ENCODE results near the gene SPTBN5.

The SPTBN5 gene

GRCh38 chr15:41939986-41940385 lies 46.1 kb upstream of the SPTBN5 start:
- no peak overlapping the region for H3K4me2 ChIP-seq (ENCODE audit: low read length)
- no peaks in the 10 kb centered on the region for H3K27me3 ChIP-seq (ENCODE audit: insufficient read depth, low read length)
- H3K9ac ChIP-seq (ENCODE audit: low read length), result no peak overlapping the region
- no peak overlapping the region for H2BK5ac ChIP-seq (ENCODE audit: low read depth, low read length, poor library complexity)
- H3K4me1 ChIP-seq (ENCODE audit: control insufficient read depth in 1 of 2, insufficient read depth in 2 of 2, low read length in 2 of 2), result peaks cover 19 to 24% of the 10 kb centered on the region in 2 experiments
- no peak overlapping the region for H3K27ac ChIP-seq (ENCODE audit: low read depth, low read length)
- no peak overlapping the region for H4K8ac ChIP-seq (ENCODE audit: low read depth, low read length)
- no peak overlapping the region for H2AFZ ChIP-seq (ENCODE audit: insufficient read depth, low read length, poor library complexity)
- no peak overlapping the region for H3K4me3 ChIP-seq (ENCODE audit: low read depth, low read length)
- no peak overlapping the region for H2BK12ac ChIP-seq (ENCODE audit: low read length)
- peaks cover 2% of the 10 kb centered on the region for H3K9me3 ChIP-seq (ENCODE audit: insufficient read depth, low read depth, low read length)
- peaks cover 15% of the 10 kb centered on the region for H3K79me1 ChIP-seq (ENCODE audit: low read length)
- H3K36me3 ChIP-seq (ENCODE audit: control insufficient read depth in 1 of 2, insufficient read depth in 2 of 2, low read length in 2 of 2), result peaks cover 9 to 10% of the 10 kb centered on the region in 2 experiments
- H3K79me2 ChIP-seq (ENCODE audit: control insufficient read depth, insufficient read depth, low read length, poor library complexity), result peaks cover 5% of the 10 kb centered on the region
- no peak overlapping the region for H3K18ac ChIP-seq (ENCODE audit: low read length)
- H3K14ac ChIP-seq (ENCODE audit: low read length), result no peak overlapping the region
- no peak overlapping the region for H2AK5ac ChIP-seq (ENCODE audit: low read length)
- no peak overlapping the region for H2BK120ac ChIP-seq (ENCODE audit: insufficient read depth, low read length, poor library complexity)
- no peak overlapping the region for H4K91ac ChIP-seq (ENCODE audit: low read depth, low read length)
- WGBS (ENCODE audit: extremely low coverage, insufficient coverage, insufficient read length), result no CpG with 5 or more reads among the region's 9 CpGs
- H4K12ac ChIP-seq (ENCODE audit: low read depth, low read length), result no peak overlapping the region
- DNase-seq, result no peak
- H3K23ac ChIP-seq (ENCODE audit: low read length), result no peak overlapping the region
- H3K4ac ChIP-seq (ENCODE audit: low read depth, low read length), result no peak overlapping the region

- Histone ChIP-seq H3K4ac (ENCODE audit: low read depth, low read length) (no peak overlapping the region), H2AFZ (ENCODE audit: insufficient read depth, low read length, poor library complexity) (no peak overlapping the region), H4K91ac (ENCODE audit: low read depth, low read length) (no peak overlapping the region), H3K18ac (ENCODE audit: low read length) (no peak overlapping the region), H3K9me3 (ENCODE audit: insufficient read depth, low read depth, low read length) (peaks cover 2% of the 10 kb centered on the region), H4K12ac (ENCODE audit: low read depth, low read length) (no peak overlapping the region), H3K79me2 (ENCODE audit: control insufficient read depth, insufficient read depth, low read length, poor library complexity) (peaks cover 2% of the 10 kb centered on the region), H2BK12ac (ENCODE audit: low read length) (no peak overlapping the region), H4K8ac (ENCODE audit: low read depth, low read length) (no peak overlapping the region), H2BK5ac (ENCODE audit: low read depth, low read length, poor library complexity) (no peak overlapping the region), H3K4me1 (ENCODE audit: control insufficient read depth in 1 of 2, insufficient read depth in 2 of 2, low read length in 2 of 2) (peaks cover 8 to 12% of the 10 kb centered on the region in 2 experiments), H3K36me3 (ENCODE audit: control insufficient read depth in 1 of 2, insufficient read depth in 2 of 2, low read length in 2 of 2) (peaks cover 9 to 10% of the 10 kb centered on the region in 2 experiments), H2AK5ac (ENCODE audit: low read length) (no peak overlapping the region), H3K4me2 (ENCODE audit: low read length) (no peak overlapping the region), H2BK120ac (ENCODE audit: insufficient read depth, low read length, poor library complexity) (no peak overlapping the region), H3K27me3 (ENCODE audit: insufficient read depth, low read length) (no peaks in the 10 kb centered on the region), H3K79me1 (ENCODE audit: low read length) (peaks cover 3% of the 10 kb centered on the region), H3K9ac (ENCODE audit: low read length) (no peak overlapping the region), H3K14ac (ENCODE audit: low read length) (no peak overlapping the region), H3K23ac (ENCODE audit: low read length) (no peak overlapping the region), H3K27ac (ENCODE audit: low read depth, low read length) (no peak overlapping the region), H3K4me3 (ENCODE audit: low read depth, low read length) (no peak overlapping the region)
- DNase-seq, result no peak
- WGBS (ENCODE audit: extremely low coverage, insufficient coverage, insufficient read length), result no CpG with 5 or more reads among the region's 4 CpGs
Measured at GRCh38 chr15:41937568-41937923, 43.7 kb upstream of the SPTBN5 start.

DNA sequence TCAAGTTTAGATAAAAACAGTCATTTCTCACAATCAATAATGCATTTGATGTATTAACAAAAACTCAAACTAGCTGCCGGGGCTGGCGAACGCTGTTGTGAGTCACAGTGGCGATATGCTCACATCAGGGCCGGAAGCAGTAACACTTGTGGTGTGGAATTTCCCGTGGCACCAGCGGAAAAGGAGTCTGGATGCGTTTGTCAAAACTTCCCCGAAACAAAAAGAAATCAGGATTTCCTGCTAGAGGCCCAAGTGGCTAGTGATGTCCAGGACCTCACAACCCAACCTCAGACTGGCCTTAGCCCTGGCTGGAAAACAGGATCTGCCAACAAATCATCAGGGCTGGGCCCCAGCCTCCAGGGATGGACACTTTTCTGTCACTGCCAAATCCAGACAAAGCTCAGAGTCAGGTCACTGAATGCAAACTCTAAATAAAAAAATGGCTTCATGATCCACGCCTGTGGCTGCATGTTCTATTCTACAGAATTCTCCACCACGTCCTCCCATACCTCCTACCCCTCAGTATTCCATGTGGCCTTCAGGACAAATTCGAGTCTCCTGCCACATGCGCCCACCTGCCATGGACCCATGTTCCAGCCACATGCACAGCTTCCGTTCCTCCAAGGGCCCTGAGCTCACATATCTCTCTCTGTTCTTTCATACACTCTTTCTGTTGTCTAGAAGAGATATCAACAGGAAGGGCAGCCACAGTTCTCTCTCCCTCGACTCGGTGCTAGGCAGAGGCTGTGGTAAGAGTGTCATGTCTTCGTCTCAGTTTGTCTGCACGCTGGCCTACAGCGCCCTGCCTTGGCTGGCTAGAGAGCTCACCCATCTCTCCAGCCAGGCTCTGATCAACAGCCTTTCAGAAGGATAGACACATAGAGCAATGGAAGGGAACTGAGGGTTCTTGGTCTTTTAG lies 43.1 kb upstream of the SPTBN5 start:
- peak; percentile 12 to 38 for DNase-seq
- H3K4me1 ChIP-seq (ENCODE audit: control insufficient read depth in 1 of 2, insufficient read depth in 2 of 2, low read length in 2 of 2), result peaks cover 8 to 10% of the 10 kb centered on the region in 2 experiments
- no CpG with 5 or more reads among the region's 19 CpGs for WGBS (ENCODE audit: extremely low coverage, insufficient coverage, insufficient read length)

GRCh38 chr15:41936155-41936554 lies 42.3 kb upstream of the SPTBN5 start:
- H3K14ac ChIP-seq (ENCODE audit: low read length), result no peak overlapping the region
- no CpG with 5 or more reads among the region's 3 CpGs for WGBS (ENCODE audit: extremely low coverage, insufficient coverage, insufficient read length)

More for the DNA sequence above, 43.1 kb upstream of the SPTBN5 start:
- H3K4me2 ChIP-seq (ENCODE audit: low read length), result no peak overlapping the region
- H3K79me2 ChIP-seq (ENCODE audit: control insufficient read depth, insufficient read depth, low read length, poor library complexity), result peaks cover 2% of the 10 kb centered on the region
- no peak overlapping the region for H3K14ac ChIP-seq (ENCODE audit: low read length)
- H4K12ac ChIP-seq (ENCODE audit: low read depth, low read length), result no peak overlapping the region
- H3K27ac ChIP-seq (ENCODE audit: low read depth, low read length), result no peak overlapping the region
- no peak overlapping the region for H2BK120ac ChIP-seq (ENCODE audit: insufficient read depth, low read length, poor library complexity)
- no peak overlapping the region for H3K9ac ChIP-seq (ENCODE audit: low read length)
- peaks cover 2% of the 10 kb centered on the region for H3K9me3 ChIP-seq (ENCODE audit: insufficient read depth, low read depth, low read length)
- H4K91ac ChIP-seq (ENCODE audit: low read depth, low read length), result no peak overlapping the region
- H2BK5ac ChIP-seq (ENCODE audit: low read depth, low read length, poor library complexity), result no peak overlapping the region
- H4K8ac ChIP-seq (ENCODE audit: low read depth, low read length), result no peak overlapping the region
- H3K27me3 ChIP-seq (ENCODE audit: insufficient read depth, low read length), result no peaks in the 10 kb centered on the region
- H3K23ac ChIP-seq (ENCODE audit: low read length), result no peak overlapping the region
- no peak overlapping the region for H3K4me3 ChIP-seq (ENCODE audit: low read depth, low read length)
- no peak overlapping the region for H2AK5ac ChIP-seq (ENCODE audit: low read length)
- no peak overlapping the region for H2AFZ ChIP-seq (ENCODE audit: insufficient read depth, low read length, poor library complexity)
- H2BK12ac ChIP-seq (ENCODE audit: low read length), result no peak overlapping the region
- peaks cover 3% of the 10 kb centered on the region for H3K79me1 ChIP-seq (ENCODE audit: low read length)
- H3K4ac ChIP-seq (ENCODE audit: low read depth, low read length), result no peak overlapping the region
- no peak overlapping the region for H3K18ac ChIP-seq (ENCODE audit: low read length)
- H3K36me3 ChIP-seq (ENCODE audit: control insufficient read depth in 1 of 2, insufficient read depth in 2 of 2, low read length in 2 of 2), result peaks cover 10 to 14% of the 10 kb centered on the region in 2 experiments

More at GRCh38 chr15:41936155-41936554, 42.3 kb upstream of the SPTBN5 start:
- Histone ChIP-seq H2AFZ (ENCODE audit: insufficient read depth, low read length, poor library complexity) (no peak overlapping the region), H3K79me1 (ENCODE audit: low read length) (no peaks in the 10 kb centered on the region), H3K9me3 (ENCODE audit: insufficient read depth, low read depth, low read length) (no peaks in the 10 kb centered on the region), H3K27me3 (ENCODE audit: insufficient read depth, low read length) (no peaks in the 10 kb centered on the region), H2BK12ac (ENCODE audit: low read length) (no peak overlapping the region), H2BK5ac (ENCODE audit: low read depth, low read length, poor library complexity) (no peak overlapping the region), H3K36me3 (ENCODE audit: control insufficient read depth in 1 of 2, insufficient read depth in 2 of 2, low read length in 2 of 2) (peaks cover 5 to 14% of the 10 kb centered on the region in 2 experiments), H3K18ac (ENCODE audit: low read length) (no peak overlapping the region), H3K27ac (ENCODE audit: low read depth, low read length) (no peak overlapping the region), H3K4me2 (ENCODE audit: low read length) (no peak overlapping the region), H4K91ac (ENCODE audit: low read depth, low read length) (no peak overlapping the region), H2AK5ac (ENCODE audit: low read length) (no peak overlapping the region), H3K9ac (ENCODE audit: low read length) (no peak overlapping the region), H3K4ac (ENCODE audit: low read depth, low read length) (no peak overlapping the region), H3K4me1 (ENCODE audit: control insufficient read depth in 1 of 2, insufficient read depth in 2 of 2, low read length in 2 of 2) (peaks cover 5% of the 10 kb centered on the region in 2 experiments), H4K8ac (ENCODE audit: low read depth, low read length) (no peak overlapping the region), H2BK120ac (ENCODE audit: insufficient read depth, low read length, poor library complexity) (no peak overlapping the region), H4K12ac (ENCODE audit: low read depth, low read length) (no peak overlapping the region), H3K23ac (ENCODE audit: low read length) (no peak overlapping the region), H3K4me3 (ENCODE audit: low read depth, low read length) (no peak overlapping the region), H3K79me2 (ENCODE audit: control insufficient read depth, insufficient read depth, low read length, poor library complexity) (peaks cover 2% of the 10 kb centered on the region)
- no peak for DNase-seq

All from trophoblast cell (in vitro differentiated cells and primary cell).